CD4-positive, alpha-beta T cell treated with Interleukin-15 for 4 hours (primary cell): ENCODE results near the gene FXYD3.
"Not testable (repeated sequence)": the region's sequence is repeated elsewhere in the genome, so short reads cannot be mapped to it uniquely, and the experiment has no call there.

Source experiments
- DNase-seq: peaks from one replicate; pipeline ENCODE4 v3.0.0-alpha.2; 2020; ENCODE audit warnings: low spot score

Gene FXYD3

GRCh38 chr19:35125270-35125717 lies 9.7 kb downstream of the FXYD3 start:
- no peak for DNase-seq

GRCh38 chr19:35125749-35126623 lies 10.4 kb downstream of the FXYD3 start:
- DNase-seq, result no peak

GRCh38 chr19:35126624-35126959 lies 11.0 kb downstream of the FXYD3 start:
- no peak for DNase-seq

- DNase-seq, result no peak
These were observed 12.2 kb downstream of the FXYD3 start for GRCh38 chr19:35127871-35128270.

GRCh38 chr19:35128398-35129057 lies 12.9 kb downstream of the FXYD3 start:
- DNase-seq, result no peak

- DNase-seq, result not testable (repeated sequence)
These were observed 14.2 kb downstream of the FXYD3 start for GRCh38 chr19:35129724-35130274.

GRCh38 chr19:35130761-35131720 lies 15.4 kb downstream of the FXYD3 start:
- no peak for DNase-seq

- no peak for DNase-seq
These were observed 16.6 kb downstream of the FXYD3 start for GRCh38 chr19:35132254-35132653.

GRCh38 chr19:35133826-35134225 lies 18.2 kb downstream of the FXYD3 start:
- DNase-seq, result no peak

- no peak for DNase-seq
These were observed 19.1 kb downstream of the FXYD3 start, which contains the start of gene LGI4 for GRCh38 chr19:35134601-35135242. LGI4 (minus strand) TSS chr19:35135059; CDS start chr19:35134680, 379 bp downstream.

- peak; percentile 60 for DNase-seq
These were observed 19.8 kb downstream of the FXYD3 start for GRCh38 chr19:35135389-35135909.

GRCh38 chr19:35136231-35136630 lies 20.6 kb downstream of the FXYD3 start:
- DNase-seq, result no peak

GRCh38 chr19:35136977-35137702 lies 21.5 kb downstream of the FXYD3 start:
- DNase-seq, result no peak

- DNase-seq, result no peak
These were observed 22.8 kb downstream of the FXYD3 start, which contains the start of gene FXYD1 for GRCh38 chr19:35138305-35138892. FXYD1 (plus strand) TSS chr19:35138824; CDS start chr19:35140080, 1,256 bp downstream.

GRCh38 chr19:35140207-35140961 lies 24.8 kb downstream of the FXYD3 start:
- DNase-seq, result no peak

GRCh38 chr19:35140962-35141836 lies 25.6 kb downstream of the FXYD3 start:
- peak; percentile 96 for DNase-seq

- DNase-seq, result peak; percentile 28
These were observed 26.4 kb downstream of the FXYD3 start for GRCh38 chr19:35141837-35142605.
